HG02840 (cell line): ENCODE measurements around the gene SALL3.
"Not testable (repeated sequence)": the region's sequence is repeated elsewhere in the genome, so short reads cannot be mapped to it uniquely, and the experiment has no call there.

ENCODE experiments used
- ATAC-seq: cut with Tn5 transposase; IDR thresholded peaks from one replicate; pipeline ENCODE4 v1.9.1; 2021; ENCODE audit warnings: mild to moderate bottlenecking, moderate library complexity, moderate number of reproducible peaks; ENCODE audit not compliant: unreplicated experiment, low FRiP score

The SALL3 gene

DNA sequence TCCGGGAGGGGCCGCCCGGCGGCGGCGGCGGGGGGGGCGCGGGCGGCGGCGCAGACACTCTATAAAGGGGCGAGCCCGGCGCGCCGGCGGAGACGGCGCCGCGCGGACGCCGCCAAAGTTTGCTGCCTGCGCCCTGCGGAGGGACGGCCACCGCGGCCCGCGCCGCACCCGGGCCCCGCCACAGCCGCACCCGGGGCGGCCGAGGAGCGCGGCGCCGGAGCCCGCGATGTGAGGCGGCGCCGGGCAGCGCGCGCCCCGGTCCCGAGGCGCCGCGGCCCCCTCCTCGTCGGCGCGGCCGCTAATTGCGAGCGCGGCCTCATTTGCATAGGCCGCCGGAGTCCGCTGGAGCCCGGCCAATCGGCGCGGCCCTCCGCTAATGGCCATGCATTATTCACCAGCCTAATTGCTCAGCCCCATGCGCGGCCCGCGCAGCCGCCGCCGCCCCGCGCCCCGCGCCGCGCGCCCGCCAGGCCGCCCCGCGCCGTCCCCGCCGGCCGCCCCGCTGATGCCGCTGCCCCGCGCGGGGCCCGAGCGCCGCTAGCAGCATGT, at the start of gene SALL3:
Gene SALL3, plus strand, starts transcription at position 89 of the 549 bp plus-strand sequence. Its CDS starts 457 bp downstream, at position 546.
- no peak for ATAC-seq

DNA sequence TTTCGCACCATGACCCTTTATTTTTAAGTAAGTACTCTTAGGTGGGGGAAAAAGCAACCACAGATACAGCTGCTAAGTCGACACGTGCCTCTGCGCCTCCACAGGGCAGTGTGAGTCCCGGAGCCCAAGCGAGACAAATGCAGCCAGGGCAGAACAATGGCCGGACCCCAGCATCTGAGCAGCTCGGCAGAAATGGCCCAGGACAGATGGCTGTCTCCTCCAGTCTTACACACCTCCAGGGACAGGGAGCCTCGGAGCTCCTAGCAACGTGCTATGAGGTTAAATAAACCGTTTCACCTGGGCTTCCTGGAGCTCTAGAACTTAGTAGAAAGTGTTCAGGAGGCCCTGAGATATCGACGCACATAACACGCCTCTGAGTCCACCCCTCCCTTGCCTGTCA, 47.3 kb upstream of the SALL3 start:
- ATAC-seq, result no peak

DNA sequence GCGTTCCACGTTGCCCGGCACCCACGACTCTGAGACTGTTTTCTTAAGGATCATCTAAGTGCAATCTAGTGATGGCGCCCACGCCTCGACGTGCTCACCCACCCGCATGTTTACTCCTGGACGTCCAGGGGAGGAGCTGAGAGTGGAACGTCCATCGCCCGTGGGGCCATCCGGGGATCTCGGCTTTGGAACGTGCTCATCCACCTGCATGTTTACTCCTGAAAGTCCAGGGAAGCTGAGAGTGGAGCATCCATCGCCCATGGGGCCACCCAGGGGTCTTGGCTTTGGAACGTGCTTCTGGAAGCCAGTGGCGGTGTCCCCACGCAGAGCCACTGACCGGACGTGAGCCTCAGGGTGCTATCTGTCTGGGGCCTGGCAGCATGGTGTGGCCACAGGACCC, 45.6 kb upstream of the SALL3 start:
- no peak for ATAC-seq

DNA sequence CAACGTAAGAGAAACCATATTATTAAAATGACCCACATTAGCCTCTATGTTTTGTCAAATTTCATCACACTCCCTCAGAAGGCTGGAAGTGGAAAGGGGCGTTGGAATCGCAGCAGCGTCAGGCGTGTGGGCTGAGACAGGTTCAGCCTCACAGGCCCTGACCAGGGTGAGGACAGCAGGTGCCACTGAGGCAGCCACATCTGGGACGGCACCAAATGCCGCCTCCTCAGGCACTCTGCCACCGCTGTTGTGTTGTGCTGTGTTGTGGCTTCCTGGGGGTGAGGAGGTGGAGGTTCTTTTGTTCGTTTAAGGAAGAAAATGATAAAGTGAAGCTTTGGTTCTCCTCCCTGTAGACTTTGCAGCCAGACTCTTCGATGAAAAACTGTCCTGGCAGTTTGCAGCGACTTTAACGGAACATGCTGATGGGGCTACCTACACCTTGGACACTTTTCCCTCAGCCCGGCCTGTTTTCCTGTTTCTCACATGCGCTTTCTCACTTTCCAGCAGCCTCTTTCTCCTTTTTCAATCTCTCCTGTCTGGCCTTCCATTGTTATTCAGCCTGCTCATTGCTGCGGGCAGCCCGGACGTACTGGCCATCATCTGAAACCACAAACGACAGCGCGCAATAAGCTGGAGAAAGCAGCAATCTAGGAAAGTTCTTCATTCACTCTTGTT, 44.9 kb upstream of the SALL3 start:
- ATAC-seq, result no peak

DNA sequence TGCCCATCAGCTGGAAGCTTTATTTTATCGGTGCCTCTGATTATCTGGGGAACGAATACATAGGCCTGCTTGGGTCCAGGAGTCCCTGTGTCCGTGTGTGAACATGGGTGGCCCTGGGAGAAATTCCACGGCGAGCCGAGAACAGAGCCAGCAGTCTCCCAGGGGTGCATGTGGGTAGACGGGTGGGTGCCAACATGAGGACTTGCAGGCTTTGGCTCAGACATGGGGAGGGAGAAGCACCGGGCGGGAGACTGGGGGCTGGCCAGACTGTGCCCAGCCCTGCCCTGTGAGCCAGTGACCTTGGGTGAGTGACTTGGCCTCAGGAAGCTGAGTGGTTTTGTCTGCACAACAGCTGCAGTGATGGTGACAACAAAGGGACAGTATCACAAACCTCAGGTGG, 44.2 kb upstream of the SALL3 start:
- ATAC-seq, result no peak

DNA sequence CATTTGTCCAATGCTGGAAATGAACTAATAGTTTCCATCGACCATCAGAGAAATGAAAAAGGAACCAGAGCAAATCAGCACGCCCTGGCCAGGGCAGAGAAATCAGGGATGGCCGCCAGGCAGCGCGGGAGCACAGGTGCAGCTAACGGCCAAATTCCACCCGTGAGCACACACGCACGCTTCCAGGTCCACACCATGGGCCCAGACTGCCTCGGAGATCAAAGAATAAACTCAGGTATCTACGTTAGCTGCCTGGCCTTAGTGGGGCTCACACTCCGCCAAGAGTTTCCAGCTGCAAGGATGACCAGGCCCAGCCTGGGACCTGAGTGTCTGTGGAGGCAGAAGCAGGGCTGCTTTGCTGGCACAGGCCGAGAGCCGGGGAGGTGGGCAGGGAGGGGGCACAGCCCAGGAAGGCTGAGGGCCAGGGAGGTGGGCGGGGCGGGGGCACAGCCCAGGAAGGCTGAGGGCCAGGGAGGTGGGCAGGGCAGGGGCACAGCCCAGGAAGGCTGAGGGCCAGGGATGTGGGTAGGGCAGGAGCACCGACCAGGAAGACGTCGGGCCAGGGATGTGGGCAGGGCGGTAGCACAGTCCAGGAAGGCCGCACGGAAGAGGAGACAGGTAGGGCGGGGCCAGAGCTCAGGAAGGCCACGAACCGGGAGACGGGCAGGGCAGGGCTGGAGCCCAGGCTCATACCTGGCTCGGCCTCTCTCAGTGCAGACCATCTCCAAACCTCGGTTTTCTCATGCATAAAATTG, 43.2 kb upstream of the SALL3 start:
- no peak for ATAC-seq

DNA sequence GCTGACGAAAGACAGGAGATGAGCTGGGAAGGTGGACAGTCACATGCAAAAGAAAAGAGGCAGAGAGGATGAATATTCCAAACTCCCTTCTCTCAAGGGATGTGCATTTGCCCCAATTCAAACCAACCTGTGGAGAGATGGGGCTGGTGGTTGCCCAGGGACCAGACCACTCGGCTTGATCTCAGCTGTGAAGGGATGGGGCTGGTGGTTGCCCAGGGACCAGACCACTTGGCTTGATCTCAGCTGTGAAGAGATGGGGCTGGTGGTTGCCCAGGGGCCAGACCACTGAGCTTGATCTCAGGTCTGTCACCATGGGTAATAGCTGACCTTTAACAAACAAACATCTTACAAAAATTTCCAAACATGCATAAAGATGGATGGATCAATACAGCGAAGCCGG, 42.5 kb upstream of the SALL3 start:
- no peak for ATAC-seq

DNA sequence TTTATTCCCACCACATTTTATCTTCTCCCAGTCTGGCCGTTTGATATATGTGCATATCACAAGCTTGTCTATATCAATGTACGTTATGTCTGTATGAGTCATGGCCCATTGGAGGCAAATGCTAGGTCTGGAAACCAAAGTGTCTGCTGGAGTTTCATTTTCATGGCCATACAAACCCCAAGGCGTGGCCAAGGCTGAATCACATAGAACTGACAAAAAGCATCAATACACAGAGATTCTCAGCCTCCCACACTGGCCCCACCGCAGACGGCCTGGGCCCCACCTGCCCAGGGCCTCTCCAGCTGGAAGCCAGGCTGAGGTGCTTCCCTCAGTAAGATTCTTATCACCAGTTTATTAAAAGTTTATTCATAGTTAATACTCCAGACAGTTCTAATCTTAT, 40.5 kb upstream of the SALL3 start:
- no peak for ATAC-seq

DNA sequence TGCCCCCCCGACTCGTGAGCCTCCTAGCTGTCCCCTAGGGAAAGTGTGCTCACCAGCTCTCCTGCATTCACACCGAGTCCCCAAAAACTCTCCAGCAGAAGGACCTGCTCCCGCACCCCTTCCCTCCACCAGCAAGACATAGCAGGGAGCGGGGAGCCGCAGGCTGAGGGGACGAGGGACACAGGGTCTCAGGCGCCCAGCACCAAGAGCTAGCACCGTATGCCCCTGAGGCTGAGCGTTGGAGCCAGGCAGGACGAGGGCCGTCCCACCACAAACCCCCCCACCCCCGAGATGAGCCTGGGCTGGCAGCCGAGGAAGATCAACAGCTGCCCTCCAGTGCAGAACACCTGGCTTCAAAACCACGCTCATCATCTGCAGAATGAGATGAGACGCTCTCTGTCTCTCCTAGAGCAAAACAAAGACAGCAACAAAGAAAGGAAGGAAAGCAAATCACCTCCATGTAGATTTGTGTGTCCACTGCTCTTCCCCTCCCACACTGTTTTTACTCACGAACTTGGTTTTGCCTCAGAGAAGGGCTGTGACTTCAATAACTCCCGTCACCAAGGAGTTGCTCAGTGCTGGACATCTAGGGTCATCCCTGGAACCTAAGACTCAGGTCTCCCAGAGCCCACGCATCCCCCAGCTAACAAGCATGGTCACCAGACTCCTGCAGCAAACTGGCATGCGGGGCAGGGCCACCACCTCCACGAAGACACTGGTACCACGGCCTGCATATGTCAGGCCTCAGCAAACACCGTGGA, 39.7 kb upstream of the SALL3 start:
- ATAC-seq, result no peak

DNA sequence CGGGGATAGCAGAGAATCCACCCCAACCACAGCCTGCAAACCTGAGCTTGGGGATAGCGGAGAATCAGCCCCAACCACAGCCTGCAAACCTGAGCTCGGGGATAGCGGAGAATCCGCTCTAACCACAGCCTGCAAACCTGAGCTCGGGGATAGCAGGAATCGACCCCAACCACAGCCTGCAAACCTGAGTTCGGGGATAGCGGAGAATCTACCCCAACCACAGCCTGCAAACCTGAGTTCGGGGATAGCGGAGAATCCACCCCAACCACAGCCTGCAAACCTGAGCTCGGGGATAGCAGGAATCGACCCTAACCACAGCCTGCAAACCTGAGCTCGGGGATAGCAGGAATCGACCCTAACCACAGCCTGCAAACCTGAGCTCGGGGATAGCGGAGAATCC, 37.4 kb upstream of the SALL3 start:
- not testable (repeated sequence) for ATAC-seq

DNA sequence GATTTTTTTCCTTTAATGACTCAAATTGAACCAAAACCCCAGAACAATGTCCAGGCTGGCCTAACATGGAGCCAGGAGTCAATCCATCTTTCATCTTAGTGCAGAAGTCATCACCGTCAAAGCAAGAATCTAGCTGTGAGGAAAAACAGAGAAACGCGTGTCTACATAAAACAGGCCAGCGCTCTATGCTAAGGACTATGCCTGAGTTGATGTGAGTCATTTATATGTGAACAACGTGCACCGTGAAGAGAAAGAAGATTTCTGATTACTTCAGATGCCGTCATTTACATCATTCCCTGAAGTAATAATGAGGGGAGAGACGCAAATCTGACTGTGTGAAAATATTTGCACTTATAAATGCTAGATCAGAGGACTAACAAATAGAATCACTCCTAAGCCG, 34.0 kb upstream of the SALL3 start:
- no peak for ATAC-seq

DNA sequence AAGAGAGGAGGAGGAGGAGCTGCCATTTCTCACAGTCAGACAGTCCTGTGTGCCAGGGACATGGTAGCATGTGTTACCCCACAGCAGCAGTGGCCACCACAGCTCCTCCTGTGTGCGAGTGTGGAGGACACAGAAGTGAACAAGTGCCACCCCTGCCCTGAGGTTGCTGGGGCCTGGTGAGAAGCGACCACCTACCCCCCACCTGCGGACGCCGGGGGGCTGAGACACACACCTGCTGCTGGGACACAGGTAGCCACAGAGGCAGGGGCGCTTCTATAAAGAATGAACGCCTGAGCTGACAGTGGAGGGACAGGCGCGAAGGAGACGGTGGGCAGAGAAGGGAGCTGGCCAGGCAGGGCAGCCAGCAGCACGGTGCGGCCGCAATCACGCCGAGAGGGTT, 32.3 kb upstream of the SALL3 start:
- ATAC-seq, result no peak

DNA sequence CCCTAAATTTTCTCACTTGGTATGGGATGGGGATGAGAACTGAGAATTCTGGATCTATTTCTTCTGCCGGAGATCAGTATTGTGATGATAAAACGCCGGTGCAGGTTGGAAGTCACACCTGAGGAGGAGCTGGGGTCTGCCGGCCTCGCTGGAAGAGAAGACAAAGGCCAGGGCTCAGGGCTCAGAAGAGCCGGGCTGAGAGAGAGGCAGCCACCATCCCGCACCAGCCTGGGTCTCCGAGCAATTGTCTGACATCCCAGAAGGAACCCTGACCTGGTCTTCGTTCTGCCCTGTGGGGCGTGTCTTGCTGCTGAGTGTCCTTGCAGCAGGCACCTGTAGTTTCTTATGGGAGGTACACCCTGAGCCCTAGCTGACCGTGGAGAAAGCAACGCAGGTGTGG, 31.4 kb upstream of the SALL3 start:
- ATAC-seq, result no peak

DNA sequence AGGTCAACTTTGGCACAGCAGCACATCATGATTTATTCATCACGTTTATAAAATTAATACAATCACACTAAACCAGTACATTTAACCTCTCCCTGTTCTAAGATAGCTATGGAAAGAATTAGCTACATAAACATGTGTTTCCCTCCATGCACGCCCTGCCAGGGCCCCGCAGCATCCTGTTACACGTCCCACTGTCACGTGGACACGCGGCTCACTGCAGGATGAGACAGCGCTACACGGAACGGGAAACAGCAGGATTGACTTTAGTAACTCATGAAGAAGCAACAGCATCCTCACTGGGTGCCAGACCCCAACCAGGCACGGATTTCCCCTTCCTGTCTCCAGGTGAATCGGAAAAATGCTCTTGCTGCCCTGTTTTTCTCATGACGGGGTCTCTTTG, 30.9 kb upstream of the SALL3 start:
- no peak for ATAC-seq

DNA sequence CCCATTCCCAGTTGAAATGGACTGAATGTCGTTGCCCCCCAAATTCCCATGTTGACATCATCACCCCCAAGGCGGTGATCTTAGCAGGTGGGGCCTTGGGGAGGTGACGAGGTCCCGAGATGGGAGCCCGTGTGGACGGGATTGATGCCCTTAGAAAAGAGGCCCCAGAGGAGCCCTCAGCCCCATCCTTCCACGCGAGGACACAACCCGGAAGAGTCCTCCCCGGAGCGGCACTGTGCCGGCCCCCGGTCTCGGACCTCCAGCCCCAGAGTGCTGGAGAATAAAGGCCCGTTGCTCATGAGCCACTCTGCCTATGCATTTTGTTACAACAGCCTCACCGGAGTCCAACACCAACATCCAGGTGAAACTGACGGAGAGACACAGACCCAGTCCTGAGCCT, 30.4 kb upstream of the SALL3 start:
- ATAC-seq, result no peak

DNA sequence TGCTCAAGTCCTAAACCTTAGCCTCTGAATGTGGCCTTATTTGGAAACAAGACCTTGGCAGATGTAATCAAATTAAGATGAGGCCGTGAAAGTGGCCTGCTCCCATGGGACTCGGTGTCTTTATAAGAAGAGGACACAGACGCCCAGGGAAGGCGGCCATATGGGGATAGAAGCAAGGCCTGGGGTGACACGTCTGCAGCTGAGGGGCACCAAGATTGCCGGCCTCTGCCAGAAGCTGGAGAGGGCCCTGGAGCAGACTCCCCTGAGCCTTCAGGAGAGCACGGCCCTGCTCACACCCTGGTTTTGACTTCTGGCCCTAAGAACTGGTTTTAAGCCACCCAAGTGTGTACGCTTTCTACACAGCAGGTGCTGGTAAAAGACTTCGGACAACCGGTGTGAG, 29.2 kb upstream of the SALL3 start:
- no peak for ATAC-seq

DNA sequence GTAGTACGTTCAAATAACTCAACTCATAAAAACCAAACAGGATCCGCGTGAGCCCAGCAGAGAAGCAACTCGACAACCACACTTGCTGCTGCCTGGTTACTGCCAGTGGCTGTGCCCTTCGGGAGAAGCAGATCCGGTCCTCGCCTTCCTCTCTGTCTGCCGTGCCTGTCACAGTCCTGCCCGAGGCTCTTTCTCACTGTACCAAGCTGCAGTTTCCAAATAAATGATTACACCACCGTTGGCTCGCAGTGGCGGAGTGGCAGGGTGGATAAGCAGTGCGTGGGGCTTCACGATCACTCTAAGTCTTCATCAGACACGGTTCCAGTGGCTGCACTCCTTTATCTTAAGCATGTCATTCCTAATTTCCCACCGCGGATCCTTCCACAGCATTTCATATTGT, 26.1 kb upstream of the SALL3 start:
- no peak for ATAC-seq

DNA sequence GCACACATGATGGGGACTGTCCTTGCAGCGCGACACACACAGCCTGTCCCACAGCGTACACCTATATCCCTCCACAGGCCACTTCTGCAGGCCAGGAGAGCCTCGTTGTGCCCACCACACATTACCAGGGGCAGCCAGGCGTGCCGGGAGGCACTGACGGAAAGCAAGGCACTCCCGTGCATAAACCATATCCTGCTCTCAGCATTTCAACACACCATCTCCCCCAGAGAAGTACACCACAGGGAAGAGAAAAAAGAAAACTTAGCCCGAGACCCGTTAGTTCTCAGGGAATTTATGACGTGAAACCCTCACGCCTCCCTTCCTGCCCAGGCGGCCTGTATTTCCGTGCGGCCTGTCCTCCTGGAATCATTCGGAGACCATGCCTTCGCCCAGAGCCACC, 24.6 kb upstream of the SALL3 start:
- no peak for ATAC-seq

DNA sequence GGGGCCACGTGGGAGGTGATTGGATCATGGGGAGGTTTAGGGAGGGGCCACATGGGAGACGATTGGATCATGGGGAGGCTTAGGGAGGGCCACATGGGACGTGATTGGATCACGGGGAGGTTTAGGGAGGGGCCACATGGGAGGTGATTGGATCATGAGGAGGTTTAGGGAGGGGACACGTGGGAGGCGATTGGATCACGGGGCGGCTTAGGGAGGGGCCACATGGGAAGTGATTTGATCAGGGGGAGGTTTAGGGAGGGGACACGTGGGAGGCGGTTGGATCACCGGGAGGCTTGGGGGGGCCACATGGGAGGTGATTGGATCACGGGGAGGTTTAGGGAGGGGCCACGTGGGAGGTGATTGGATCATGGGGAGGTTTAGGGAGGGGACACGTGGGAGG, 22.5 kb upstream of the SALL3 start:
- no peak for ATAC-seq

DNA sequence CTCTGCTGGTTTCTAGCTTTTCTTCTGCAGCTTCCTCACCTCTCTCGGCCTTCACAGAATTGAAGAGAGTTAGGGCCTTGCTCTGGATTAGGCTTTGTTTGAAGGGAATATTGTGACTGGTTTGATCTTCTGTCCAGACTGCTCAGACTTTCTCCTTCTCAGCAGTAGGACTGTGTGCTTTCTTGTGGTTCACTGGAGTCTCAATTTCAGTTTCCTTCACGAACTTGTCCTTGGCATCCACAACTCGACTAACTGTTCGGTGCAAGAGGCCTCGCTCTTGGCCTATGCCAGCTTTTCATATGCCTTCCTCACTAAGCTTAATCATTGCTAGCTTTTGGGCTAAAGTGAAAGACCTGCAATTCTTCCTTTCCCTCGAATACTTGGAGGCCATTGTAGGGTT, 18.9 kb upstream of the SALL3 start:
- ATAC-seq, result no peak

DNA sequence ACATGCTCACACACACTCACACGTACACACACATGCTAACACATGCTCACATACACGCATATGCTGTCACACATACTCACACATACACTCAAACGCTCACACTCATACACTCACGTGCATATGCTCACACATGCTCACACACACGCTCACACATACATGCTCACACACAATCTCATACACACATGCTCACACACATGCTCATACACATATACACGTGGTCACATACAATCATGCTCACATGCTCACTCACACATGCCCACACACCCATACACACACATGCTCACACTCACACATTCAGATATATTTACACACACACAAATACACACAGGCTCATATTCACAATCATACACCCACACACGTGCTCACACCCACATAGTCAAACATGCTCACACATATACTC, 17.5 kb upstream of the SALL3 start:
- ATAC-seq, result no peak
